OCI-LY3 (cell line): ENCODE results near the gene FOXO4.
A peak's percentile ranks its signal among the peaks of the same experiment; 100 is the strongest.

Experiments
- H2AFZ ChIP-seq: fragments of 200-600, 300-600 bp; shearing (Covaris generic); 2 replicates; pipeline ENCODE4 v1.6.0; 2014; ENCODE audit warnings: antibody characterized with exemption, low read depth, low read length
- H3K27ac ChIP-seq: fragments of 200-600, 300-600 bp; sonication (generic); 2 replicates; pipeline ENCODE4 v1.5.1; 2014; ENCODE audit warnings: mild to moderate bottlenecking, low read length, moderate library complexity, mixed read lengths
- H3K27me3 ChIP-seq: fragments of 200-600, 300-600 bp; sonication (generic); 2 replicates; pipeline ENCODE4 v1.6.1; 2014; ENCODE audit warnings: low read depth, low read length, mixed read lengths
- H3K36me3 ChIP-seq: fragments of 200-600, 300-600 bp; sonication (generic); replicated peaks from 2 replicates; pipeline ENCODE3; 2014; ENCODE audit warnings: low read depth, low read length, mixed read lengths
- H3K4me1 ChIP-seq: fragments of 300-600, 200-600 bp; sonication (generic); 2 replicates; pipeline ENCODE4 v1.6.1; 2014; ENCODE audit warnings: low read length, mixed read lengths
- H3K4me2 ChIP-seq: fragments of 200-600, 300-600 bp; sonication (generic); 2 replicates; pipeline ENCODE4 v1.6.1; 2014; ENCODE audit warnings: low read length, mixed read lengths
- H3K4me3 ChIP-seq: fragments of 300-600, 200-600 bp; sonication (generic); 2 replicates; pipeline ENCODE4 v1.5.1; 2014; ENCODE audit warnings: antibody characterized with exemption, mild to moderate bottlenecking, low read length, moderate library complexity
- H3K79me2 ChIP-seq: fragments of 300-600, 200-600 bp; shearing (Covaris generic); 2 replicates; pipeline ENCODE4 v1.6.1; 2014; ENCODE audit warnings: mild to moderate bottlenecking, low read length, mixed read lengths
- H3K9ac ChIP-seq: fragments of 300-600, 200-600 bp; shearing (Covaris generic); 2 replicates; pipeline ENCODE4 v1.6.0; 2014; ENCODE audit warnings: mild to moderate bottlenecking, low read length, moderate library complexity
- H3K9me3 ChIP-seq: fragments of 200-600, 300-600 bp; shearing (Covaris generic); 2 replicates; pipeline ENCODE4 v1.6.1; 2014; ENCODE audit warnings: low read length, mixed read lengths; ENCODE audit not compliant: insufficient read depth
- H4K20me1 ChIP-seq: fragments of 200-600, 300-600 bp; sonication (generic); 2 replicates; pipeline ENCODE4 v1.6.1; 2016; ENCODE audit warnings: low read length, mixed read lengths; ENCODE audit not compliant: insufficient read depth
- CTCF ChIP-seq: fragments of 200-600, 300-600 bp; sonication (generic); IDR thresholded peaks from 2 replicates; pipeline ENCODE4 v1.5.1; 2014; ENCODE audit warnings: antibody characterized with exemption, low read length, low read depth
- EZH2phosphoT487 ChIP-seq: fragments of 200-600 bp; shearing (Covaris generic); IDR thresholded peaks from 2 replicates; pipeline ENCODE4 v1.6.1; 2018; ENCODE audit warnings: antibody characterized with exemption, mixed run types, low read depth

FOXO4 gene

GRCh38 chrX:71103110-71103983 is 7.7 kb downstream of the FOXO4 start:
- 0 out of 2 replicates have a peak overlapping the region, but pooled peaks have one; percentile 7 for H3K4me2 ChIP-seq
- TF ChIP-seq CTCF (no peak), EZH2phosphoT487 (no peak)
- no peaks in the 10 kb centered on the region for H4K20me1 ChIP-seq
- no peak overlapping the region for H3K9ac ChIP-seq
- H2AFZ ChIP-seq, result no peak overlapping the region
- H3K4me3 ChIP-seq, result no peak overlapping the region
- peaks cover 10% of the 10 kb centered on the region for H3K36me3 ChIP-seq
- H3K9me3 ChIP-seq, result no peaks in the 10 kb centered on the region
- H3K4me1 ChIP-seq, result peaks cover 15% of the 10 kb centered on the region
- H3K79me2 ChIP-seq, result no peaks in the 10 kb centered on the region
- H3K27ac ChIP-seq, result no peak overlapping the region
- no peaks in the 10 kb centered on the region for H3K27me3 ChIP-seq

DNA sequence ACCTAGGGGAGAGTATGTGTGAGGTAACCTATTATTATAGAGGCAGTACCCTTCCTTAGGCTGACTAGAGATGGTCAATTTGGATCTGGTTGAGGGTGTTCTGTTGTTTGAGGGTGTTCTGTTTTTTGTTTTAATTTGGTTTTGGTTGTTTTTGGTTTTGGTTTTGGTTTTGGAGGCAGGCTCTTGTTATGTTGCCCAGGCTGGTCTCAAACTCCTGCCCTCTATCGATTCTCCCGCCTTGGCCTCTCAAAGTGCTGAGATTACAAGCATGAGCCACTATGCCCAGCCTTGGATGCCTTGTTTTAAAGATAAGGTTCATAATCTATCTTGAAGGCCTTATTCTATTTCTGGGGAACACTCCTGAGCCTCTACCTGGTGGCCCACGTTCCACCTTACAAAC is 10.0 kb downstream of the FOXO4 start:
- TF ChIP-seq CTCF, result no peak
- TF ChIP-seq EZH2phosphoT487, result no peak
- peaks cover 16% of the 10 kb centered on the region for H3K4me1 ChIP-seq

GRCh38 chrX:71106427-71106826 is 10.8 kb downstream of the FOXO4 start, which contains the start of gene CXorf65:
Gene CXorf65 (minus strand): TSS chrX:71106740. CDS start chrX:71106556, 184 bp downstream.
- H3K9ac ChIP-seq, result no peak within 1 kb of the TSS
- TF ChIP-seq EZH2phosphoT487 (no peak), CTCF (no peak)
- H3K36me3 ChIP-seq, result peaks cover 24% of the 10 kb centered on the region
- H3K4me3 ChIP-seq, result no peak within 1 kb of the TSS
- H2AFZ ChIP-seq, result no peak within 1 kb of the TSS
- H4K20me1 ChIP-seq, result no peaks in the 10 kb centered on the region
- no peak within 1 kb of the TSS for H3K27ac ChIP-seq
- H3K9me3 ChIP-seq, result no peaks in the 10 kb centered on the region
- peaks cover 19% of the 10 kb centered on the region for H3K4me1 ChIP-seq
- H3K4me2 ChIP-seq, result no peak within 1 kb of the TSS
- H3K27me3 ChIP-seq, result no peaks in the 10 kb centered on the region
- peaks cover 16% of the 10 kb centered on the region for H3K79me2 ChIP-seq

More for the DNA sequence above, 10.0 kb downstream of the FOXO4 start:
- Histone ChIP-seq H3K9ac (no peak overlapping the region), H3K36me3 (peaks cover 24% of the 10 kb centered on the region), H3K27ac (no peak overlapping the region), H3K4me3 (no peak overlapping the region), H3K9me3 (no peaks in the 10 kb centered on the region), H3K79me2 (peaks cover 8% of the 10 kb centered on the region), H2AFZ (no peak overlapping the region), H3K4me2 (no peak overlapping the region), H4K20me1 (no peaks in the 10 kb centered on the region), H3K27me3 (no peaks in the 10 kb centered on the region)

- H3K27ac ChIP-seq, result no peak overlapping the region
- no peak overlapping the region for H3K4me3 ChIP-seq
These were observed 11.6 kb downstream of the FOXO4 start for GRCh38 chrX:71107245-71107644.

More at GRCh38 chrX:71107245-71107644, 11.6 kb downstream of the FOXO4 start:
- no peak overlapping the region for H3K4me2 ChIP-seq
- no peak overlapping the region for H2AFZ ChIP-seq
- no peak for TF ChIP-seq CTCF
- no peak for TF ChIP-seq EZH2phosphoT487
- H3K9ac ChIP-seq, result no peak overlapping the region
- H4K20me1 ChIP-seq, result no peaks in the 10 kb centered on the region
- peaks cover 24% of the 10 kb centered on the region for H3K36me3 ChIP-seq
- H3K27me3 ChIP-seq, result no peaks in the 10 kb centered on the region
- peaks cover 24% of the 10 kb centered on the region for H3K79me2 ChIP-seq
- no peaks in the 10 kb centered on the region for H3K9me3 ChIP-seq
- peaks cover 25% of the 10 kb centered on the region for H3K4me1 ChIP-seq
